Esophagus squamous epithelium (tissue), 5 donors: ENCODE data around the gene PTPRB. TPM values are rescaled to one million over a fixed set of nuclear protein-coding genes. Genes with fewer than 3 reads are reported as not detected.

ENCODE experiments used
- DNase-seq: peaks from one replicate; lab custom pipeline; 2025; lab: John Stamatoyannopoulos, UW
- H3K27ac ChIP-seq, 4 donors: fragments of 200-600 bp; sonication (generic); one replicate each; pipeline ENCODE4 v1.5.1; 2016 to 2019; ENCODE audit warnings: mild to moderate bottlenecking in 1 of 4
- H3K27me3 ChIP-seq, 4 donors: fragments of 200-600 bp; sonication (generic); 1 replicate in 3 of 4; 2 replicates in 1 of 4; pipeline versions ENCODE4 v1.5.1 to v1.6.0; 2017 to 2021; ENCODE audit warnings: antibody characterized with exemption in 1 of 4
- H3K36me3 ChIP-seq, 3 donors: fragments of 200-600 bp; sonication (generic); one replicate each; pipeline ENCODE4 v1.5.1; 2016 to 2019
- H3K4me1 ChIP-seq, 3 donors: fragments of 200-600 bp; sonication (generic); one replicate each; pipeline ENCODE4 v1.5.1; 2017 to 2019
- H3K4me3 ChIP-seq, 4 donors: fragments of 200-600 bp; sonication (generic); 1 replicate in 3 of 4; 2 replicates in 1 of 4; pipeline ENCODE4 v1.5.1; 2016 to 2019; ENCODE audit warnings: mild to moderate bottlenecking in 2 of 4, moderate library complexity in 1 of 4
- H3K9me3 ChIP-seq, 3 donors: fragments of 200-600 bp; sonication (generic); one replicate each; pipeline ENCODE4 v1.5.1; 2016 to 2019
- CTCF ChIP-seq, 6 experiments: fragments of 450-650 bp in 4 of 6; fragments of 200-600 bp in 2 of 6; sonication (generic) in 2 of 6; IDR thresholded peaks; one replicate each; pipeline ENCODE4 v1.5.1; 2016 to 2019; ENCODE audit warnings: antibody characterized with exemption in 6 of 6, mild to moderate bottlenecking in 4 of 6, moderate library complexity in 4 of 6
- POLR2A ChIP-seq, 4 donors: fragments of 450-650 bp; IDR thresholded peaks; one replicate each; pipeline ENCODE4 v1.6.1; 2017; ENCODE audit warnings: antibody characterized with exemption in 4 of 4, mild to moderate bottlenecking in 4 of 4, moderate library complexity in 3 of 4
- WGBS, 2 donors: methylation state at CpG; one replicate each; pipeline ENCODE4 v1.1.5; 2018; 5-methylcytosine and 5-hydroxymethylcytosine counted together
- intact Hi-C: fragments of 100-400 bp; cut with DNase I; formaldehyde crosslinking; loops from one replicate; pipeline ENCODE4 v1.15.0; 2022
- total RNA-seq, 4 donors: library from RNA; depleted of rRNA; stranded (reverse); fragments of >200 nt; gene quantifications; one replicate each; pipeline ENCODE4 v1.1.0, GENCODE V29; 2016
- donor health status: DM: yes; HTN: yes; CAD: no.

PTPRB gene
- total RNA-seq, 4 donors from 2014 or later = 4.0 to 22.9 (median 7.4) TPM

- H3K27ac ChIP-seq = no peak overlapping the region
- H3K4me3 ChIP-seq = no peak overlapping the region
- H3K9me3 ChIP-seq = no peaks in the 10 kb centered on the region
- DNase-seq = no peak
- H3K27me3 ChIP-seq = peaks cover 0 to 42% (median 0%) of the 10 kb centered on the region in 4 donors
- no peaks in the 10 kb centered on the region for H3K36me3 ChIP-seq
- no peaks in the 10 kb centered on the region for H3K4me1 ChIP-seq
- 44 to 53% methylated on average over 2 of the region's 2 CpGs for WGBS, 2 donors
- intact Hi-C loops = no loop called here
- TF ChIP-seq POLR2A (IDR thresholded peaks at IDR 0.05) (no peak), CTCF (IDR thresholded peaks at IDR 0.05) (no peak)
Observed at GRCh38 chr12:70487440-70487839, 149.8 kb downstream of the PTPRB start.

GRCh38 chr12:70486588-70486987 is 150.6 kb downstream of the PTPRB start:
- intact Hi-C loops = no loop called here
- H3K27ac ChIP-seq = no peak overlapping the region
- WGBS, 2 donors = 62 to 64% methylated on average over 2 of the region's 2 CpGs
- no peaks in the 10 kb centered on the region for H3K36me3 ChIP-seq
- no peaks in the 10 kb centered on the region for H3K9me3 ChIP-seq
- H3K4me3 ChIP-seq = no peak overlapping the region
- no peak for DNase-seq
- peaks cover 0 to 48% (median 0%) of the 10 kb centered on the region in 4 donors for H3K27me3 ChIP-seq
- H3K4me1 ChIP-seq = no peaks in the 10 kb centered on the region
- TF ChIP-seq CTCF (IDR thresholded peaks at IDR 0.05) (no peak), POLR2A (IDR thresholded peaks at IDR 0.05) (no peak)

- Histone ChIP-seq H3K9me3 (no peaks in the 10 kb centered on the region), H3K27ac (no peak overlapping the region), H3K4me1 (no peaks in the 10 kb centered on the region), H3K36me3 (no peaks in the 10 kb centered on the region), H3K4me3 (no peak overlapping the region), H3K27me3 (peaks cover 0 to 53% (median 0%) of the 10 kb centered on the region in 4 donors)
- WGBS, 2 donors = 76 to 86% methylated on average over 3 of the region's 3 CpGs
- intact Hi-C loops = no loop called here
- TF ChIP-seq POLR2A (IDR thresholded peaks at IDR 0.05) (no peak), CTCF (IDR thresholded peaks at IDR 0.05) (no peak)
- DNase-seq = no peak
Observed at GRCh38 chr12:70485704-70486103, 151.5 kb downstream of the PTPRB start.

- Histone ChIP-seq H3K4me3 (no peak overlapping the region), H3K27ac (no peak overlapping the region), H3K4me1 (no peaks in the 10 kb centered on the region), H3K36me3 (no peaks in the 10 kb centered on the region), H3K9me3 (no peaks in the 10 kb centered on the region), H3K27me3 (peaks cover 0 to 59% (median 0%) of the 10 kb centered on the region in 4 donors)
- TF ChIP-seq CTCF (IDR thresholded peaks at IDR 0.05) = no peak
- TF ChIP-seq POLR2A (IDR thresholded peaks at IDR 0.05) = no peak
- no peak for DNase-seq
- intact Hi-C loops = no loop called here
- WGBS, 2 donors = 72 to 88% methylated on average over 1 of the region's 1 CpG
Observed at GRCh38 chr12:70484464-70484863, 152.8 kb downstream of the PTPRB start.

GRCh38 chr12:70482764-70483163 is 154.5 kb downstream of the PTPRB start:
- WGBS, 2 donors = 25 to 33% methylated on average over 1 of the region's 1 CpG
- DNase-seq = no peak
- intact Hi-C loops = no loop called here
- no peaks in the 10 kb centered on the region for H3K9me3 ChIP-seq
- H3K4me1 ChIP-seq = no peaks in the 10 kb centered on the region
- TF ChIP-seq CTCF (IDR thresholded peaks at IDR 0.05) (no peak), POLR2A (IDR thresholded peaks at IDR 0.05) (no peak)
- H3K4me3 ChIP-seq = no peak overlapping the region
- peaks cover 0 to 57% (median 0%) of the 10 kb centered on the region in 4 donors for H3K27me3 ChIP-seq
- H3K27ac ChIP-seq = no peak overlapping the region
- H3K36me3 ChIP-seq = no peaks in the 10 kb centered on the region
